GM19395 (cell line): ENCODE results near the gene PDZK1IP1.
"Not testable (repeated sequence)": the region's sequence is repeated elsewhere in the genome, so short reads cannot be mapped to it uniquely, and the experiment has no call there.

Experiments
- ATAC-seq: cut with Tn5 transposase; IDR thresholded peaks from one replicate; pipeline ENCODE4 v1.9.1; 2021; ENCODE audit warnings: mild to moderate bottlenecking, moderate library complexity; ENCODE audit not compliant: unreplicated experiment

Gene PDZK1IP1

DNA sequence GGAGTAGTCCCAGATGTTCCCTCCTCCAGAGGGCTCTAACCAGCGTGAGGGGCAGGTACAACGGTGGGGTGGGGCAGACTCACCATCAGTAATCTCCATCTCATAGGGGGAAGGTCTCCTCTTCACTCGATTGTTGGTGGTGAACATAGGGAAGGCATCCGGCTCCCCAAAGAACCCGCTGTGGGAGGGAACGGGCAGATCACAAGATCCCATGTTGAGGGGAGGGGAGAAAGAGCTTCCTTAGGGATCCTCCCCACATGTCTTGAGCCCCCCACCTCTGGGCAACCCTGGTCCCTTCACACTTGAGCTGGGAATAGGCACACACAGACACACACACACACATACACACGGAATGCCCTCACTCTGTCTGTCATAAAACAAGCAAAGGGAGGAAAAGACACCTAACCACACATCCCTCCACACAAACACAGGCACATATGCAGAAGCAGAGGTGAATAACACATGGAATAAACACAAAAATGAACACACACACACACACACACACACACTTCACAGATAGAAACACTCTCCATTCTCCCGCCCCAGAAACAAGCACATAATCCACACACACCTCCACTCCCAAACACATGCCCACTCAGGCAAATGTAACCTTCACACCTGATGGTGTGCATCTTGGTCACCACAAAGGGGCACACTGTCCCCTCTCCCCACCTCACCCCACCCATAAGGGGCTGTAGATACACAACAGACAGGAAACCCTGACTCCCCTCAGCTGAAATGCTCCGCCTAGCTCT is 34.3 kb upstream of the PDZK1IP1 start:
- no peak for ATAC-seq

- ATAC-seq, result no peak
These were observed 33.5 kb upstream of the PDZK1IP1 start for GRCh38 chr1:47223174-47223920.

GRCh38 chr1:47222476-47222875 is 32.6 kb upstream of the PDZK1IP1 start:
- ATAC-seq, result no peak

DNA sequence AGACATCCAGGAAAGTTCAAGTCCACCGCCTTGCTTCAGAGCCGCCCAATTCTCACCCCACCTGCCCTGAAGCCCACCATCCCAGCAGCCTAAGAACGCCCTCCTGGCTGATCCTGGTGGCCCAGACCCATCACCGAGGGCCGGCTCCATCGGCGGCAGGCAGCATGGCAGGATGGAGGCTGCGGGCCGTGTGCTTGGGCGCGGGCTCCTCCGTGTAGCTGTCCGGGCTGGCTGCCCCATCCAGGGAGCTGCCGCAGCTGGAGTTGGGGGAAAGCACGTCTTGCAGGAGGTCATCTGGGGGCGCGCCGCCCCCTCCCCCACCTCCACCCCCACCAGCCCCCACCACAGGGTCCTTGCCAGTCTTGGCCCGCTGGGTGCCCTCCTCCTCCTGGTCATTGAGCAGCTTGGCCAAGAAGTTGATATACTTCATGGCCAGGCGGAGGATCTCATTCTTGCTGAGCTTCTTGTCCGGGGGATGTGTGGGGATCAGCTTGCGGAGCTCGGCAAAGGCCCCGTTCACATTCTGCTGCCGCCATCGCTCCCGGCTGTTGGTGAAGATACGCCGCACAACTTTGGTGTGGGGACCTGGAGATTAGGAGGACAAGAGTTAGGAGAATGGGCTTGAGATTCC is 29.9 kb upstream of the PDZK1IP1 start:
- ATAC-seq, result no peak

DNA sequence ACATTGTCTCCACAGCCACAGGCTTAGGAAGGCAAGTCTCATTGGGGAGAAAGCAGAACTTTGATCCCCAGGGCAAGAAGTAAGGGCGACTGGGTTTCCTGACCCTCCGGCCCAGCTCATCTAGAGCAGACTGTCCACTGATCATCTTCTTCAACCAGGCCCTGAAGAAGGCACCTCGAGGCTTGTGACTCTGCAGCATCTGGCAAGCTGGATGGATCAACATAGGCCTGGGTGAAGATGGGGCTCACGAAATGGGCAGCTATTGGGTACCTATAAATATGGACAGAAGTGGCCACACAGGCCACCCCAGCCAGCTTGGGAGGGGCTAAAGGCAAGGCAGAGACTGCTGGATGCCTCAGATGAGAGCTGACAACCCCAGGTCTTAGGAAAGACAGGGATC is 29.2 kb upstream of the PDZK1IP1 start:
- ATAC-seq, result no peak

DNA sequence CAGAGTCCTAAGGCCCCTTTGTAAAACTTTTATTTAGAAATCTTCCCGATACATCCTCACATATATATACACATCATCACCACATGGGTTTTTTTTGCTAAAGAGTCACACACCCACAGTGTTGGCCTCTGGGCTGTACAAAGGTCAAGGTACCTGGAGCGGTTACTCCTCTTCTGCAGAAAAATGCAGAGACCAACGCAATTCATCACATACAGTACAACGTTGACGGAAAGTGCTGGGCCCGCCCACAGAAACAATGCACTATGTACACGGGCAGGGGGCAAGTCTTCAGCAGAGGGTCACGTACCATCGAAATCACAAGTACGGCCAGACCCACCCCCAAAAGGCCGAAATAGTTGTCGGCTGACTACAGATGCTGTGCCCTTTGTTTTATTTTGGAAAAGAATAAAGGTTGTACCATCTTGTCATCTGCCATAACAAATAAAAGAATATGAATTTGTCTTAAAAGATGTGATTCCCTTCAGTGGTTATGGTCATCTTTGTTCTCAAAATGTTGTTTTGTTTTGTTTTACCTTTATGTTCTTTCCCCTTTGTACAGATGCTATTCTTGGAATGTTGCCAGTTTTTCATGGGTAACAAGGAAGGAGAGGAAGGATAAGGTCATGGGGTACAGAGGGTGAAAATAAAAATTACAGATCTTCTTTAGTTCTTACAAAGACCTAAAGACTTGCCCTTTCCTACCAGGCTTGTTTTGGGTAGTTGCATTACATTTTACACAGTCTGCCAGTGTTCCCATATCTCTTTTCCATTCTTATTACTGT is 26.6 kb upstream of the PDZK1IP1 start:
- no peak for ATAC-seq

DNA sequence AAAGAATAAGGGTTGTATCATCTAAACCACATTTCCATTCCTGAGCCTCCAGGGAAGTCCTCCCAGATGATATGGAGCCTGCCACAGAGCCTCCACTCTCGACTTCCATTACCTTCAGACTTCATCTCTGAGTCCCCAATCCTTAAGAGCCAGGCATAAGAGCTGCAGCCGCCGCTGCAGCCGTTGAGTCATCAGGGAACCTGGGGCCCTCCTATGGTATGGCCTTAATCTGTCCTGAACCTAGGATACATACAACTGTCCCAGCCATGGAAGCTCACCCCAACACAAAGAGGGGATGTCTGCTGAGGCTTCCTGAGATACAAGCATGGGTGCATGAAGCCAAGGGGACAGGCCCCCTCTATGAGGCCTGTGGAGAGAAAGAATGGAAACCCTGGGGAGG is 25.9 kb upstream of the PDZK1IP1 start:
- no peak for ATAC-seq

DNA sequence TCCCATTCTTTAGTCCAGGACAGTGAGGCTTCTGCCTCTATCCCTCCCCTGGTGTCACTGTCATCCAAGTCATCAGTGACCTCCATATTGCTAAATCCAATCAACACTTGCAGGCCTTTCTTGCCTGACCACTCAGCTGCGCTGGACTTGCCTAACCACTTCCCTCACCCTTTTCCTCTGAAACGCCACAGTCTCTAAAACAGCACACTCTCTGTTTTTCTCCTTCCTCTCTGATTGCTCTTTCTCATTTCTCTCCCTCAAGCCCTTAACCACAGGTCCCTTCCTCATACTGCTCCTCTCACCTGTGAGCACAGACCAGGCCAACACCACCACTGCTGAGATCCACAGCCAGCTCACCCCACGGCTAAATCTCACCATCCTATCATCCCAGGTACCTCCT is 24.7 kb upstream of the PDZK1IP1 start:
- ATAC-seq, result no peak

DNA sequence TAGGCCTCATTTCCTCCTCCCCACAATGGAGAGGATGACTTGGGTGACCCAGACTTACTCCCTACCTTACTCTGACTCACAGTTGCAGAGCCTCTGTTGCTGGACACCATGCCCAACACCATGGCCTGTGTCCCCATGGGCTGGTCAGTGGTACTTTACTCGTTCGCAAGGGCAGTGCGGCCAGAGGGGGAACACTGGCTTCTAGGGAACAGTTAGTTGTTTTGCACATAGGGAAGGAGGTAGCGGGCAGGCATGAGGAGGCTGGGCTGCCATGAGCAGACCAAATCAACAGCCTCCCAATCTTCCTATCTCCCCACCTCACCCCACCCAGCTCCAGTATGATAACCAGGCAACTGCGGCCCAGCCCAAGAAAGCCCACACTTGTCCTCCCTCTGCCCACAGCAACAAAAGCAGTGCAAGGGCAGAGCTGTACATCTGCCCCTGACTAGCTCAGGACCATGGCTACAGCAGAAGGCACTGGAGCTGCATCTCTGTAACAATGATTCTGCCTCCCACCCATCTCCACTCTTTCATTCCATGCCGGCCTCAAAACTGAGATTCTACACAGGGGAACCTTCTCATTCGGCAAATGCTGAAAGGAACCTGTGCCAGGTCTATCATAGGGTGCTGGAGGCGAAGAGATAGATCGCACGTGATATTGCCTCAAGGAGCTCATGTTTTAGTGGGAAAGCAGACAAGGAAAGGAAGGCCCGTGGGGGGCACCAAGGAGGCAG is 23.6 kb upstream of the PDZK1IP1 start:
- no peak for ATAC-seq

DNA sequence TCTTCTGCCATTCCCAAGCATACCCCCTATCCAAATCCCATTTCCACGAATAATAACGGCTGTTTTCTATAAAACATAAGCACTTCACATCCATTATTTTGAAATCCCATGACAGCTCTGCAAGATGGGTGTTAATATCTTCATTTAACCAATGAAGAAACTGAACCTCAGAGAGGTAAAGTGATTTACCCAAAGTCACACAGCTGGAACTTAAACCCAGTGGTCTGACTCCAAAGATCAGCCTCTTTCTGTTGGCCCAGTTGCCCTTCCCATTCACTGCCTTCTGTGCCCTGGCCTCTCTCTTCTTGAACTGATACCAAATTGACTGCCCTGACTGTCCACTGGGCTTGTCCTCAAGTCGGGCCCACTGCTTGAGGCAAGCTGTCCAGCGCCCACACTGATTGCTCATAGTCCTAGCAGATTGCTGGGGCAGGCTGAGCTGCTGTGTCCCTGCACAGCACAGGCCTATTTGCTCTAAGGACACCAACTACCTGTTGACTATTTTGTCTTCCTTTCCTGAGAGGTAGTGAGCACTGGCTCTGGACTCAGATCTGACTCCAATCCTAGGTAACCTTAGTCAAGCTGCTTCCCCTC is 22.9 kb upstream of the PDZK1IP1 start:
- no peak for ATAC-seq

DNA sequence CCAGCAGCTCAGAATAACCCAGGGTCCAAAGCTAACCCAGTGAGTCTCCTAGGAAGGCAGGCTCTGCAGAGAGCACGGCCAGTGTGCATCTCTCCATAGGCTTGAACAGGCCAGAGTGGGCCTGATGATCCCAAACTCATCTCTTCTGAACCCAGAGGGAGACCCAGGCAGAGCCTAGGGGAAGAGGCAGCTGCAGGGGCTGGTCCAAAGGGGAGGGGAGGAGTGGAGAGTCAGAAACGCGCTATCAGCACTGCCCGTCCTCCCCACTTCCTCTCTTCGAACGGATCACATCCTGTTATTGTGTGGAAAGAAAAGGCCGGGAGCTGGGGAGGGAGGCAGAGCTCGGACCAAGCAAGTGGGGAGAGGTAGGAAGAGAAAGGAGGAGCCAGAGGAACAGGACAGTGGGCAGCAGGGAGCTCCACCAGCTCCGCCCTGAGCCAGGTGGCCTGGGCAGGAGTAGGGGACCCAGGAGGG is 22.0 kb upstream of the PDZK1IP1 start:
- ATAC-seq, result no peak

- no peak for ATAC-seq
These were observed 20.8 kb upstream of the PDZK1IP1 start for GRCh38 chr1:47210666-47211065.

GRCh38 chr1:47209725-47210325 is 20.0 kb upstream of the PDZK1IP1 start:
- ATAC-seq, result no peak

DNA sequence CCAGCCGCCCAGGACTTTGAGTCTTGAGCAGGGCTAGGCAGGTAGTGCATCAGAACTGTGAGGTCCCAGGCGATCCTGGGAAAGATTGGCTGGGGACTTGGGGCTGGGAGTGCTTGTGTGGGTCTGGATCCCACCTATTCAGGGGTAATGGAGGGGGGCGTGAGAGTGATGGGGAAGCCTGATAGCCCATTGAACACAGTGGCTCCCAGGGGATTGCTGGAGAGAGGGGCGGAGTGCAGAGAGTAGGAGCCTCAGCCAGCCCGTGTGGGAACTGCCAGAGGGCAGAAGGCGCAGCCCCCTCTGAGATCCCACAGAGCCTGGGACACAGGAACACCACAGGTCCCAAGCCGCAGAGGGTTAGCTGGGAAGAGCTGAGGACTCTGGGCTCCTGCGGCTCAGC is 19.3 kb upstream of the PDZK1IP1 start:
- no peak for ATAC-seq

- no peak for ATAC-seq
These were observed 18.6 kb upstream of the PDZK1IP1 start for GRCh38 chr1:47208374-47208850.

DNA sequence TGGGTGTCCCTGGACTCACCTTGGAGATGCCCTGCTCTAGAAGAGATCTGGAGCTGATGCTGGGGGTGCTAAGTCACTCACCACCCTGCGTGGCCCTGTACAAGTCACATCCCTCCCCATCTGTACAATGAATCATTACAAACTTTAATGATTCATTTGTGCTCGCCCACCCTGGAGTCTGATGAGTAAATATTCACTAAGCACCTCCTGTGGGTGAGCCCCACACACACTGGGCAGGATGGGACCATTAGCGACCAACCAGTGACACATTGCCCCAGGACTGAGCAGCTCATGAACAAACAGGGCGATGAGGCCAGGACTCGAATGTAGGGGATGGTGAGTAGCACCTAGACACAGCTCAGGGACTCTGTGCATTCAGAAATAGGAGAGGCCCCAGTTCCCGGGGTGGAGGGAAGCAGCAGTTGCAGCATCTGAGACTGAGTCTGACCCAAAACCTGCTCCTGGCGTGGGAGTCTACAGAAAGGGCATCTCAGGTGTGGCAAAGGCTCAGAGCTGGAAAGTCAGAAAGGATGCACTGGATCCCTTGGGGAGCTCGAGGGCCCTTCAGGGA is 18.1 kb upstream of the PDZK1IP1 start:
- ATAC-seq, result no peak

- no peak for ATAC-seq
These were observed 16.1 kb upstream of the PDZK1IP1 start for GRCh38 chr1:47205918-47206317.

GRCh38 chr1:47203504-47203903 is 13.7 kb upstream of the PDZK1IP1 start:
- ATAC-seq, result not testable (repeated sequence)

DNA sequence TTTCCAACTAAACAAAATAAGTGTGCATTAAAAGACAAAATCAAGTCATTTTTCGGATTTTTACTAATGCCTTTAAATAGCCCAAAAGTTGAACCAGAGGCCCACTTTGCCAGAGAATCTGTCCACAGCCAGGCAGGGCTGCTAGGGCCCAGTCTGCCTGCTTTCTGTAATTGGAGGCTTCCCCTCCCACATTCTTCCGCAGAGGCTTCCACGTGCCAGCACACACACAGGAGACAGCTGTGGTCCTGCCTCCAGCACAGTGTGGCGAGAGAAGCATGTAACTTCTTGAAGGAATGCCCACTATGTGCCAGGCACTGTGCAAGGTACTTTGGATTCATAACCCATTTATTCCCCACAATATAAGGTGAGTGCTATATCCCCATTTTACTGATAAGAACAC is 11.3 kb upstream of the PDZK1IP1 start:
- no peak for ATAC-seq
